Activated T-cell treated with anti-CD3 and anti-CD28 coated beads, Interleukin-2, amount 50 U/mL, for 72 hours (primary cell): ENCODE data around the gene TRIM59. TPM values are rescaled to one million over a fixed set of nuclear protein-coding genes. Genes with fewer than 3 reads are reported as not detected.

Experiments used
- ATAC-seq, 2 donors: fragments of 150-1000 bp; cut with Tn5 transposase; replicated peaks in 1 of 2; 2 replicates each; pipeline ENCODE4 v1.10.0; 2021; ENCODE audit warnings: moderate library complexity in 2 of 2, mild to moderate bottlenecking in 1 of 2
- DNase-seq, 2 donors: peaks; one replicate each; pipeline ENCODE4 v3.0.0; 2021 to 2022; ENCODE audit warnings: mixed read lengths in 1 of 2
- H3K27ac Mint-ChIP-seq: one replicate; pipeline ENCODE4 v1.8.0; 2022; ENCODE audit warnings: mild to moderate bottlenecking, moderate library complexity, mixed read lengths
- H3K27me3 Mint-ChIP-seq: one replicate; pipeline ENCODE4 v1.8.0; 2022; ENCODE audit warnings: low read depth, mixed read lengths
- H3K36me3 Mint-ChIP-seq, 2 donors: one replicate each; pipeline ENCODE4 v1.8.0; 2022; ENCODE audit warnings: mixed read lengths in 2 of 2, mild to moderate bottlenecking in 1 of 2; ENCODE audit not compliant: insufficient read depth in 2 of 2
- H3K4me1 Mint-ChIP-seq: one replicate; pipeline ENCODE4 v1.8.0; 2022; ENCODE audit warnings: low read depth, mixed read lengths
- H3K4me3 Mint-ChIP-seq, 2 donors: one replicate each; pipeline ENCODE4 v1.8.0; 2022; ENCODE audit warnings: mild to moderate bottlenecking in 2 of 2, mixed read lengths in 2 of 2, moderate library complexity in 2 of 2
- H3K9me3 Mint-ChIP-seq, 2 donors: one replicate each; pipeline ENCODE4 v1.8.0; 2022; ENCODE audit warnings: mixed read lengths in 2 of 2
- total RNA-seq, 2 donors: library from RNA; stranded (reverse); gene quantifications; one replicate each; pipeline ENCODE4 v1.2.3, GENCODE V29; 2022

The TRIM59 gene
- total RNA-seq, 2 donors from 2014 or later, result 39.9 to 41.8 TPM

DNA sequence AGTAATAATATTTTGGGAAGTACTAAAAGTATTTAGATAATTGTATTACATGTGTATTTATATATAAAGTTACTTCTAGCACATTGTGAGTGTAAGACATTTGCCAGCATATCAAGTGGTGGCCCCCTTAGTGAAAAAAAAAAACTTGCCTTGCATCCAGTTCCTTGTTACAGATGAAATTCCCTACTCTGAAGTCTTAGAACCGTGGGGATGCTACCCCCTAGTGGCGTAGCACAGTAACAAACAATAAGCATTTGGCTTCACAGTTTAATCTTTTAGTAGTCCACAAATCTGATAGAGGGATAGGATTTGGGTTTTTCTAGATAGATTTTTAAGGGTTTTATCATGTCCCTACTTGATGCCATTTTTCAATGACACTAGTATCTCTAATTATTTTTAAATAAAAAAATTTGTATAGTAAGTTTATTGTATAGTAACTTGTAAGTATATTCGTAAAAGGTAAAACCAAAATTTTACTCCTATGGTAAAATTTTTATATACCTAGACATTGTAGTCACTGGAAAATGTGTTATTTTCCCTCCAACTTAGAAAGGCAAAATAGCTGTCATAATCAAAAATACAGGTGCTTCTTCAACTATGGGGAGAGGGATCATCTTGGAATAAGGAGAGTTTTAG, 35.9 kb downstream of the TRIM59 start:
- peak; percentile 70 to 75 for ATAC-seq
- Mint-ChIP-seq H3K27me3 (no peaks in the 10 kb centered on the region), H3K9me3 (no peaks in the 10 kb centered on the region), H3K27ac (peak overlapping the region; percentile 50), H3K36me3 (peaks cover 9 to 43% of the 10 kb centered on the region in 2 donors), H3K4me3 (no peak overlapping the region), H3K4me1 (no peaks in the 10 kb centered on the region)
- DNase-seq, result peak; percentile 56 to 68

DNA sequence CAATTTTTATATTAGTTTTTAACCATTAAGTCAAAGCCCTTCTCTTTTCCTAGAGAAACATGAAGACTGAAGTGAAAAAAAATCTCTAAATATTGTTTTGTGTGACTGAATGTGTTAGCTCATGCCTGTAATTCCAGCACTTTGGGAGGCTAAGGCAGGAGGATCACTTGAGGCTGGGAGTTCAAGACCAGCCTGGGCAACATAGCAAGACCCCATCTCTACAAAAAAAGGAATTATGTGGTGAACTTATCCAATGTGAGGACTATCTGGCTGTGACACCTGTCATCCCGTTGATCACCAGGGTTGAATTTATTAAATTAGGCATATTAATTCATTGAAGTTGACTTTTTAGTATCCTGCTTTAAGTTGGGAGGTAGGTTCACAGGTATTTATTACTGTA, 37.1 kb downstream of the TRIM59 start:
- Mint-ChIP-seq H3K4me3 (no peak overlapping the region), H3K9me3 (no peaks in the 10 kb centered on the region), H3K27ac (no peak overlapping the region), H3K4me1 (no peaks in the 10 kb centered on the region), H3K36me3 (peaks cover 10 to 39% of the 10 kb centered on the region in 2 donors), H3K27me3 (no peaks in the 10 kb centered on the region)
- no peak for ATAC-seq
- DNase-seq, result no peak

DNA sequence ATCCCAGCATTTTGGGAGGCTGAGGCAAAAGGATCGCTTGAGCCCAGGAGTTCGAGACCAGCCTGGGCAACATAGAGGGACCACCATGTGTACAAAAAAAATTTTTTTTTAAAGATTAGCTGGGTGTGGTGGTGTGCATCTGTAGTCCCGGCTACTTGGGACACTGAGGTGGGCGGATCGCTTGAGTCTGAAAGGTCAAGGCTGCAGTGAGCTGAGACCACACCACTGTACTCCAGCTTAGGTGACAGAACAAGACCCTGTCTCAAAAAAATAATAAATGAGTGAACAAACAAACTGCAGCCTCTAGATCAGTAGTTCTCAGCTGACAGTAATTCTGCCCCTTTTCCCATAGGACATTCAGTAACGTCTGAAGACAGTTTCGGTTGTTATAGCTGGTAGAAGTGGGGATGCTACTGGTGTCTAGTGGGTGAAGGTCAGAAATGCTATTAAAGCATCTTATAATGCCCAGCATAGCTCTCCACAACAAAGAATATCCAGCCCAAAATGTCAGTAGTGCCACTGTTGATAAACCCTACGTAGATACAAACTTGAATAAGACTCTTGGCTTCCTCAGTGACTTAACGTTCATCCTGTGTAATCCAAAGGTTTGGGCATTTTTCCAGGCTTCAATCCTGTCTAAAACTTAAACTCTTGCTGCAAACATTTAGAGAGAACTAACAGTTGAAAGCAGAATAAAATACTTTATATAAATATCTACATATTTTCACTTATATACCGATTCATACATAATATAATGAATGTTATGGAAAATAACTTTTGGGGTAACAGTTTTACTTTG, 39.6 kb downstream of the TRIM59 start:
- peaks cover 3 to 35% of the 10 kb centered on the region in 2 donors for H3K36me3 Mint-ChIP-seq
- H3K27ac Mint-ChIP-seq, result no peak overlapping the region
- peaks cover 5% of the 10 kb centered on the region for H3K4me1 Mint-ChIP-seq
- H3K9me3 Mint-ChIP-seq, result no peaks in the 10 kb centered on the region
- no peak for DNase-seq
- ATAC-seq, result peak in 1 of 2 donors; percentile 22
- H3K27me3 Mint-ChIP-seq, result no peaks in the 10 kb centered on the region
- H3K4me3 Mint-ChIP-seq, result no peak overlapping the region

DNA sequence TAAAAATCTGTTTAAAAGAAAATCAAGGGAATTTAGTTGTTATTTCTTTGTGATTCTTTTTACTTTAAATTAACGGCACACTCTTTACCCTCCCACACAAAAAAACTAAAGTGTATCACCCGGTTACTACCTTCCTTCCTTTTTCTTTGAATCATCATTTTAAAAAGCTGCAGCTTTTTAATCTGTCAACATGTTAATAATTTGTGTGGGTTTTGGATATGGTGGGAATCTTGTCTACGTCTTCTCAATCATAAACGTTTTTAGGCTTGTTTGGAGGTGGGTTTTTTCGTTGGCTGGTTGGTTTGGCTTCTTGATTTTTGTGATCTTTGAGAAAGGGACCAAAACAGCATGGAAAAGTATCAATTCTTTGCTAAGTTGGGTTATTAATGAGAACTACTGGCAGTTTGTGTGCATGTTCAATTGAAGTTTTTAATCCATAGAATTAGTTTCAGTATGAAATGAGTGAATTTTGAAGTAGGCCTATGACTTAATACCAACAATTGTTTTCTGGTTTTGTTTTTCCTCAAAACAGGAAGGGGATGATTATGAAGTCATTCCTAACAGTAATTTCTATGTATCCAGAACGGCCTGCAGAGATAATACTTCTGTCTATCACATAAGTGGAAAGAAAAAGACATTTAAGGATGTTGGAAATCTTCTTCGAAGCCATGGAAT, 45.7 kb downstream of the TRIM59 start:
- Mint-ChIP-seq H3K4me3 (peak overlapping the region; percentile 90 to 98), H3K4me1 (peaks cover 43% of the 10 kb centered on the region), H3K27me3 (no peaks in the 10 kb centered on the region), H3K9me3 (no peaks in the 10 kb centered on the region), H3K27ac (peak overlapping the region; percentile 87), H3K36me3 (peaks cover 26 to 48% of the 10 kb centered on the region in 2 donors)
- ATAC-seq (no peak), DNase-seq (no peak)

DNA sequence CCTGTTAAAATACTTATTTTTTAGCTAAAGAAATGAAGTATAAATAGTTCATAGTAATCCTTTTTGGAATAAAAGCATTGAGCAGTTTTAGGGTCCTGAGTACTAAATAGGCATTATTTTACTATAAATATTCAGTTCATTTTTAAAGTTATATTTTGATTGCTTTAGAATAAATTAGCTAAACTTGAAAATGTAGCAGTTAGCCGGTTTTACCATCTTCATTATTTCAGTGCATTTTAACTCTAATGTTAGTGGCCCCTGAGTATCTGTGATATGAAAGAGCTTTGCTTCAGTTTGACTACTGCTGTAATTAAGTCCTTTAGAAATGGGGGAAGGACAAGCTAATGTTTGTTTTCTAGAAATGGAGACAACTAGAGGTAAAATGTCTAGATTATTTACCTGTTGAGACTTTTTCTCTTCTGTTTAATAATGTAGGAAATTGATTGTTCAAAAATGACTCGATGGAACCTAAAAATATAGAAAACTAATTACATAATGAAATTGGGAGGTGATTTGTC, 46.5 kb downstream of the TRIM59 start:
- H3K9me3 Mint-ChIP-seq, result no peaks in the 10 kb centered on the region
- H3K27me3 Mint-ChIP-seq, result no peaks in the 10 kb centered on the region
- no peak for DNase-seq
- H3K4me1 Mint-ChIP-seq, result peaks cover 52% of the 10 kb centered on the region
- no peak for ATAC-seq
- H3K36me3 Mint-ChIP-seq, result peaks cover 26 to 46% of the 10 kb centered on the region in 2 donors
- peak overlapping the region; percentile 76 for H3K27ac Mint-ChIP-seq
- H3K4me3 Mint-ChIP-seq, result peak overlapping the region; percentile 96 to 98

DNA sequence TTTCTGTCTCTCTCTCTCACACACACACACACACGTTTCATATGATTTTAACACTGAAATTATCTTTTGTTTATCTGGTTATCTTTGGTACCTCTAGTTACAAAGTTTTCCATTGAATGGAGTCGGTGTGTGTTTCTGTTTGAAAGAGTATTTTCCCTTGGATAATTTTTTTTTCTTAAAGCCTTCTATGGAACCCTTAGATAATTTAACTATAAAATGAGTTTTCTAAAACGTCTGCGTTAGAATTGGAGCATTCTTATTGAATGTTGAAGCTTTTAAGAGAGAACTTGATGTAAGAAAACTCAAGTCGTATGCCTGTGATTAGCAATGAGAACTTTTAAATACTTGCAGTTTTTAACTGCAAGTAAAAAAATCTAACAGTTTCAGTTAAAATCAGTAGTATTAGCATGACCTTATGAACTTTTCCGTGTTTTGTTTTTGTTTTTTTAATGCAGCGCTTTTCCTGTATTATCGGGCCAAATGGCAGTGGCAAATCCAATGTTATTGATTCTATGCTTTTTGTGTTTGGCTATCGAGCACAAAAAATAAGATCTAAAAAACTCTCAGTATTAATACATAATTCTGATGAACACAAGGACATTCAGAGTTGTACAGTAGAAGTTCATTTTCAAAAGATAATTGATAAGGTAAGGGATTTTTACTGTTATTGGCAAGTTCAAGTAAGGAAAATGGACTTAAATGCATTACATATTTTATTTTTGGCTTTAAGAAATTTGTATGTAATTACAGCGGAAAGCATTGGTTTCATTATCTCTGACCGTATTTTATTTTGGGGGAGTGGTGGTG, 47.2 kb downstream of the TRIM59 start:
- no peaks in the 10 kb centered on the region for H3K9me3 Mint-ChIP-seq
- ATAC-seq, result no peak
- H3K36me3 Mint-ChIP-seq, result peaks cover 26 to 43% of the 10 kb centered on the region in 2 donors
- DNase-seq, result no peak
- peak overlapping the region; percentile 76 for H3K27ac Mint-ChIP-seq
- peaks cover 57% of the 10 kb centered on the region for H3K4me1 Mint-ChIP-seq
- H3K4me3 Mint-ChIP-seq, result peak overlapping the region; percentile 96 to 98
- H3K27me3 Mint-ChIP-seq, result no peaks in the 10 kb centered on the region

DNA sequence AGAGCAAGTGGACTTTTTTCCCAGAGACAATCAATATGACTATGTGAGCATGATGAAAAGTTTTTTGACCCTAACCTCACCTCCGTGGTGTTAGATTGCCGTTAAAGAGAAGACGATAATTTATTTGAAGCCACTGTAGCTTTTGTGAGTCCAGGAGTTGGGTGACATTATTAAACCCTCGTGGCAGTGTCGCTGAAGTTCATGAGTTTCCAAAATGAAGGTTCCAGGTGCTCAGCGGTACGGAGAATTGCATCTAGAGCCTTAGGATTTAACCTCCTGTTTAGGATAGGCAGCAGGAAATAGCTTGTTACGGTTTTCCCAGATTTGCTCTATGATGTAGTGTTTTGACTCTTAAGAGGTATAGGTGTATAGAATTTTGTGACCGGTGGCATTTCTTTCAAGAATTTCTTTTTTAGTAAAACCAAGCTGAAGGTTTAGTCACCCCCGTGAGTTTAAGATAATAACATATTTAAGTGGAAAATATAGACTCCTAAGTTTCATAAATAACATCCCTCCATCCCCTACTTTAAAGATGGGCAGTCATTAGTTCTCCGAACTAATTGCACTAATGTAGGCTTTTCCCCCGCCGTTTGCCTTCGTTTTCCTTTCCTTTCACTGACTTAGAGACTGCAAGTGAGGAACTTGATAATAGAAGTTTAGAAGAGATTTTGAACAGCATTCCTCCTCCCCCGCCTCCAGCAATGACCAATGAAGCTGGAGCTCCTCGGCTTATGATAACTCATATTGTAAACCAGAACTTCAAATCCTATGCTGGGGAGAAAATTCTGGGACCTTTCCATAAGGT, 48.1 kb downstream of the TRIM59 start:
- H3K36me3 Mint-ChIP-seq, result peaks cover 26 to 42% of the 10 kb centered on the region in 2 donors
- no peaks in the 10 kb centered on the region for H3K9me3 Mint-ChIP-seq

DNA sequence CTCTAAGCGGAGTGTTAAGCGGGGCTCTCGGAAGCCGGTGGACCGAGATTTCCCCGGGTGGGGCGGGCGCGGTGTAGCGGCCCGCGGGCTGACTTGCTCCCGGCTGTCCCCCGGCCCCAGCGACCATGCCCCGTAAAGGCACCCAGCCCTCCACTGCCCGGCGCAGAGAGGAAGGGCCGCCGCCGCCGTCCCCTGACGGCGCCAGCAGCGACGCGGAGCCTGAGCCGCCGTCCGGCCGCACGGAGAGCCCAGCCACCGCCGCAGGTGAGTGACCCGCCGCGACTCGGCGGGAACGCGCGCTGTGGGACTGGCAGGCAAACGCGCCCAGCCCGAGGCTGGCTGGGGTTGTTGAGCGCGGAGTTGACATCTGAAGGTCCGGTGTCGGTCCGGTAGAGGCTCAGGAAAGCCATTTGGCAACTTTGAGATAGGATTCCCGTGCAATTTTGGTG, 48.9 kb downstream of the TRIM59 start:
- peaks cover 26 to 37% of the 10 kb centered on the region in 2 donors for H3K36me3 Mint-ChIP-seq
- DNase-seq, result peak; percentile 28 to 44
- H3K4me3 Mint-ChIP-seq, result peak overlapping the region; percentile 96 to 98
- H3K27ac Mint-ChIP-seq, result peak overlapping the region; percentile 67
- no peaks in the 10 kb centered on the region for H3K27me3 Mint-ChIP-seq
- H3K9me3 Mint-ChIP-seq, result no peaks in the 10 kb centered on the region
- H3K4me1 Mint-ChIP-seq, result peaks cover 66% of the 10 kb centered on the region
- peak in 1 of 2 donors; percentile 16 for ATAC-seq

More for the DNA sequence above, 48.1 kb downstream of the TRIM59 start:
- peak overlapping the region; percentile 67 for H3K27ac Mint-ChIP-seq
- H3K4me3 Mint-ChIP-seq, result peak overlapping the region; percentile 96 to 98
- H3K27me3 Mint-ChIP-seq, result no peaks in the 10 kb centered on the region
- ATAC-seq (no peak), DNase-seq (no peak)
- H3K4me1 Mint-ChIP-seq, result peaks cover 65% of the 10 kb centered on the region

DNA sequence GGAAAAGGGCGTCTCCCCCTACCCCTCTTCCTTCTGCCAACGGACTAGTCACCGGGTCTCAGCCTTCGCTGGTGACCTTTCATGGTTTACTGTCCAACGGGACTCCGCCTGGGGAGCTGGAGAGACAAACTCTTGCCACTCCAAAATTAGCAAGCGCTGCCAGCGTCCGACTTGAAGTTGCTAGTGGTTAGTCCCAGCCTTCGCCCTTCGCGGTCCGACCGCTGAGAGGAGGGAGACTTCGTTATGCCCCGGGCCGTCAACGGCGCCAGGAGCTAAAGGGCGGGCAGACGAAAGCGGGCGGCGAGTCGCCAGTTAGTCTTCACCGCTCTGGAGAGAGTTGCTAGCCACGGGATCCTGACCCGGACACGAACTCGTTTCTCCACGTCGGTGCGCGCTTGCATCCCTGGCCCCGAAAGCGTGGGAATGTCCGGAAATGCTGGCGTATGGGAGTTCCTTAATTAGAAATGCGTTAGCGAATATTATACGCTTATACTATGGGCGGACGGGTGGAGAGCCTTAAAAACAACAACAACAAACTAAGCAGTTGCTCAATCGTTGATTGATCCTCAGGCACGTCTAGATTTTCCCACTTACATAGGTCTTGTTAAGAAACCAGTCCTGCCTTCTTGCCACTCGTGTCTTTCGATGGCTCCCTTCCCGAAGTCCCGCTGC, 49.4 kb downstream of the TRIM59 start:
- H3K4me1 Mint-ChIP-seq, result peaks cover 67% of the 10 kb centered on the region
- DNase-seq (peak; percentile 33 to 52), ATAC-seq (peak; percentile 14 to 33)
- peak overlapping the region; percentile 99 for H3K27ac Mint-ChIP-seq
- H3K36me3 Mint-ChIP-seq, result peaks cover 26 to 35% of the 10 kb centered on the region in 2 donors
- no peaks in the 10 kb centered on the region for H3K27me3 Mint-ChIP-seq
- no peaks in the 10 kb centered on the region for H3K9me3 Mint-ChIP-seq
- peak overlapping the region; percentile 96 to 98 for H3K4me3 Mint-ChIP-seq

DNA sequence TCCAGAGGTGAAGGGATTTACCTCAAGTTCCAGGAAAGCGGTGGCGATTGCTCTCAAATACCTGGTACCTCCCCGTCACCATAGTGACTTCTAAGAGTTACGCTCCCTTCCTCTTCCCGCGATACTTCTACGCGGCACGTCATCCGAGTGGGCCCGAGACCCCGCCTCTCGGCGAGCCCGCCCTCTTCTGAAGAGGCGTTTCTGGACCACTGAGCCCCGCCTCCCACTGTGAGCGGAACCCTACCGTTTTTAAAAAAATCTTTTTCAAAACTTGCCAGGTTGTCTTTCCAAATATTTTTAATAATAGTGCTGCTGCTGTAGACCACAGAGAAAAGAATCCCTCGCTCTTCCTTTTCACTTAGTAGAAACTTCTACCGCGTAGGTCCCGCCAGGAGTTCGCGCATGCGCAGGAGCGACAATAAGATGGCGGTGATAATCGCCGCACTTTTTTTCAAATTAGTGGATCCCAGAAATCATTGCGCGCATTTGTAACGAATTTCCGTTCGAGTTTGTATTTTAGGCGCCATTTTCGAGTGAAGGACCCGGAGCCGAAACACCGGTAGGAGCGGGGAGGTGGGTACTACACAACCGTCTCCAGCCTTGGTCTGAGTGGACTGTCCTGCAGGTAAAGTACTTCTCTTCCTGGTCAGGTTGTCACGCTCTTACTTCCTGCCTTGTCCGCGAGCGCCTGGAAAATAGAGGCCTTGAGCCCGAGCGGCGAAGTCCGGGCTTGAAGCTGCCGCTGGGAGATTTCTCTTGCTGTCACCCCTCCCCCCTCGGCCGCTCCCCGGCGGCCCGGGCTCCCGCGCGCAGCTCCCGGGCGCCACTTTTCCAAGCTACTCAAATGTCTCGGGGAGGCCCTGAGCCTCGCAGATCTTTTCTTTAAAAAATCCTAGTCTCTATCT, 50.2 kb downstream of the TRIM59 start, which contains the start of the genes IFT80 and SMC4:
Gene IFT80 (minus strand): TSS at position 101 of the 905 bp plus-strand sequence. CDS start 14,625 bp downstream, outside the sequence.
Gene SMC4 (plus strand): TSS at position 526 of the 905 bp plus-strand sequence. CDS start 1,177 bp downstream, outside the sequence.
- H3K4me3 Mint-ChIP-seq, result peak within 1 kb of the TSS; percentile 96 to 98
- DNase-seq (peak; percentile 95 to 96), ATAC-seq (peak; percentile 96 to 97)
- peak within 1 kb of the TSS; percentile 99 for H3K27ac Mint-ChIP-seq
- peaks cover 67% of the 10 kb centered on the region for H3K4me1 Mint-ChIP-seq
- no peaks in the 10 kb centered on the region for H3K27me3 Mint-ChIP-seq
- H3K9me3 Mint-ChIP-seq, result no peaks in the 10 kb centered on the region
- peaks cover 26 to 32% of the 10 kb centered on the region in 2 donors for H3K36me3 Mint-ChIP-seq
